WTC11 (cell line): Measurements from ENCODE around the gene MPHOSPH10. TPM values are rescaled to one million over a fixed set of nuclear protein-coding genes. Genes with fewer than 3 reads are reported as not detected.
"Not testable (repeated sequence)": the region's sequence is repeated elsewhere in the genome, so short reads cannot be mapped to it uniquely, and the experiment has no call there.

ENCODE experiments used
- ATAC-seq: fragments of 200-7000 bp; cut with Tn5 transposase; 2 replicates; pipeline ENCODE4 v1.10.0; 2021; ENCODE audit warnings: mild to moderate bottlenecking, moderate library complexity
- CTCF ChIA-PET: fragments of 300-600 bp; sonication (Branson Sonifier 250); formaldehyde crosslinking; loops from one replicate; lab custom pipeline; 2021; ENCODE audit warnings: antibody characterized with exemption; lab: Charles Lee
- POLR2A ChIA-PET: fragments of 350-600 bp; sonication (Branson Sonifier 250); formaldehyde crosslinking; loops from one replicate; lab custom pipeline; 2021; ENCODE audit warnings: antibody characterized with exemption; lab: Charles Lee
- DNase-seq: peaks from one replicate; pipeline ENCODE4 v3.0.0; 2021; ENCODE audit warnings: low spot score
- H3K27ac Mint-ChIP-seq: 2 replicates; pipeline ENCODE4 v1.8.0; 2021; ENCODE audit warnings: mixed read lengths
- H3K27me3 Mint-ChIP-seq: 2 replicates; pipeline ENCODE4 v1.8.0; 2021; ENCODE audit warnings: low read depth, mild to moderate bottlenecking, moderate library complexity, mixed read lengths
- H3K36me3 Mint-ChIP-seq: 2 replicates; pipeline ENCODE4 v1.8.0; 2021; ENCODE audit warnings: mixed read lengths
- H3K4me1 Mint-ChIP-seq: 2 replicates; pipeline ENCODE4 v1.8.0; 2022; ENCODE audit warnings: mixed read lengths
- H3K4me3 Mint-ChIP-seq: 2 replicates; pipeline ENCODE4 v1.8.0; 2021; ENCODE audit warnings: mild to moderate bottlenecking, moderate library complexity, mixed read lengths
- H3K9me3 Mint-ChIP-seq: 2 replicates; pipeline ENCODE4 v1.8.0; 2021; ENCODE audit warnings: mixed read lengths
- ATF3 ChIP-seq: sonication (generic); formaldehyde crosslinking; conservative IDR thresholded peaks from 2 replicates; pipeline ENCODE4 v1.8.1; 2022; ENCODE audit warnings: mild to moderate bottlenecking, missing genetic modification reagents
- ATF6 ChIP-seq: sonication (generic); formaldehyde crosslinking; IDR thresholded peaks from 2 replicates; pipeline ENCODE4 v1.8.1; 2023; ENCODE audit warnings: mild to moderate bottlenecking, missing genetic modification reagents
- GABPB1 ChIP-seq: sonication (generic); formaldehyde crosslinking; IDR thresholded peaks from 2 replicates; pipeline ENCODE4 v1.8.1; 2023; ENCODE audit warnings: mild to moderate bottlenecking, missing genetic modification reagents
- GRHL2 ChIP-seq: fragments of 250-450 bp; sonication (Bioruptor Pico); IDR thresholded peaks from 2 replicates; pipeline ENCODE4 v1.8.0; 2022; ENCODE audit warnings: mild to moderate bottlenecking, moderate library complexity; ENCODE audit not compliant: insufficient replicate concordance, severe bottlenecking
- JAZF1 ChIP-seq: fragments of 250-450 bp; sonication (Bioruptor Pico); IDR thresholded peaks from 2 replicates; pipeline ENCODE4 v1.9.0; 2021; ENCODE audit warnings: moderate library complexity, mild to moderate bottlenecking, inconsistent platforms
- MAX ChIP-seq: sonication (generic); formaldehyde crosslinking; IDR thresholded peaks from 2 replicates; pipeline ENCODE4 v1.8.0; 2022; ENCODE audit warnings: mild to moderate bottlenecking, missing genetic modification reagents
- MXD4 ChIP-seq: fragments of 250-450 bp; sonication (Bioruptor Pico); IDR thresholded peaks from 2 replicates; pipeline ENCODE4 v1.8.0; 2021; ENCODE audit warnings: mild to moderate bottlenecking, moderate library complexity, borderline replicate concordance
- NFATC4 ChIP-seq: fragments of 250-450 bp; sonication (Bioruptor Pico); IDR thresholded peaks from 2 replicates; pipeline ENCODE4 v1.9.0; 2021; ENCODE audit warnings: mild to moderate bottlenecking
- NFE2L1 ChIP-seq: sonication (generic); formaldehyde crosslinking; IDR thresholded peaks from 2 replicates; pipeline ENCODE4 v1.8.1; 2023; ENCODE audit warnings: missing genetic modification reagents
- RELA ChIP-seq: sonication (generic); formaldehyde crosslinking; IDR thresholded peaks from 2 replicates; pipeline ENCODE4 v1.8.1; 2022; ENCODE audit warnings: missing genetic modification reagents, mild to moderate bottlenecking, borderline replicate concordance
- SMAD3 ChIP-seq: sonication (generic); formaldehyde crosslinking; IDR thresholded peaks from 2 replicates; pipeline ENCODE4 v1.8.0; 2022; ENCODE audit warnings: missing genetic modification reagents, mild to moderate bottlenecking, borderline replicate concordance
- SP1 ChIP-seq: sonication (generic); formaldehyde crosslinking; conservative IDR thresholded peaks from 2 replicates; pipeline ENCODE4 v1.8.1; 2022; ENCODE audit warnings: missing genetic modification reagents
- TCF7 ChIP-seq: sonication (generic); formaldehyde crosslinking; IDR thresholded peaks from 2 replicates; pipeline ENCODE4 v1.8.0; 2022; ENCODE audit warnings: mild to moderate bottlenecking, low read depth, missing genetic modification reagents, moderate library complexity
- TP53 ChIP-seq: sonication (generic); formaldehyde crosslinking; IDR thresholded peaks from 2 replicates; pipeline ENCODE4 v1.8.1; 2023; ENCODE audit warnings: mild to moderate bottlenecking, missing genetic modification reagents
- ZBTB21 ChIP-seq: sonication (generic); formaldehyde crosslinking; IDR thresholded peaks from 2 replicates; pipeline ENCODE4 v1.8.1; 2023; ENCODE audit warnings: mild to moderate bottlenecking, missing genetic modification reagents, borderline replicate concordance
- ZMAT4 ChIP-seq: fragments of 250-450 bp; sonication (Bioruptor Pico); IDR thresholded peaks from 2 replicates; pipeline ENCODE4 v1.9.0; 2021; ENCODE audit warnings: mild to moderate bottlenecking
- ZNF138 ChIP-seq: sonication (generic); formaldehyde crosslinking; conservative IDR thresholded peaks from 2 replicates; pipeline ENCODE4 v1.8.1; 2022; ENCODE audit warnings: mild to moderate bottlenecking, moderate library complexity, missing genetic modification reagents
- ZNF396 ChIP-seq: fragments of 250-450 bp; sonication (Bioruptor Pico); IDR thresholded peaks from 2 replicates; pipeline ENCODE4 v1.8.0; 2021; ENCODE audit warnings: mild to moderate bottlenecking, moderate library complexity, borderline replicate concordance
- ZNF532 ChIP-seq: fragments of 250-450 bp; sonication (Bioruptor Pico); IDR thresholded peaks from 2 replicates; pipeline ENCODE4 v1.9.0; 2021; ENCODE audit warnings: mild to moderate bottlenecking, borderline replicate concordance
- total RNA-seq: library from RNA; stranded (reverse); gene quantifications from 3 replicates; pipeline ENCODE4 v1.2.3, GENCODE V29; 2021
- TF ChIP-seq, protein P1 (sequence below): sonication (generic); formaldehyde crosslinking; IDR thresholded peaks from 2 replicates; pipeline ENCODE4 v1.8.1; 2023; ENCODE audit warnings: mild to moderate bottlenecking, missing genetic modification reagents, moderate library complexity
- TF ChIP-seq, protein P2 (sequence below): sonication (generic); formaldehyde crosslinking; IDR thresholded peaks from 2 replicates; pipeline ENCODE4 v1.8.0; 2022; ENCODE audit warnings: mild to moderate bottlenecking, missing genetic modification reagents
- TF ChIP-seq, protein P3 (sequence below): sonication (generic); formaldehyde crosslinking; IDR thresholded peaks from 2 replicates; pipeline ENCODE4 v1.8.1; 2023; ENCODE audit warnings: mild to moderate bottlenecking, moderate library complexity, missing genetic modification reagents

Gene MPHOSPH10
- total RNA-seq, 1 experiment from 2014 or later, result 36.6 TPM

DNA sequence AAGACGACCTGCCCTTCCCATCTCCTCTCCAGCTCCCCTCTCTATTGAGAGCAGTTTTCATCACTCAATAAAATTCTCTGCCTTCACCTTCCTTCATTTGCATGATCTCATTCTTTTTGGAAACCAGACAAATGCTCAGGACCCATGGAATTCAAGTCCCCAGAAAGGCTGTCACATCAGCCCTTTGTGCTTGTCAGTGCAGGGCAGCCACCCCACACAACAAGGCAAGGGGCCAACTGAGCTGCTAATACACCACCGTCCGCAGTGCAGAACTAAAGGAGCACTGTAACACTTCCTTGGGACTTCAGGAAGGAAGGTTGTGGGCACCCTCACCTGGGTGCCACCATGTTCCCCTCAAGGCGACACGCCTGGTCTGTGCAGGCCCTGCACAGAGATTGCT, 26.6 kb upstream of the MPHOSPH10 start:
- Mint-ChIP-seq H3K27me3 (no peaks in the 10 kb centered on the region), H3K4me3 (no peak overlapping the region), H3K9me3 (peaks cover 13% of the 10 kb centered on the region), H3K36me3 (no peaks in the 10 kb centered on the region), H3K4me1 (peaks cover 28% of the 10 kb centered on the region), H3K27ac (peak overlapping the region; percentile 52; the same call in 1 of the 2 replicates)
- POLR2A ChIA-PET, result no interaction called here
- DNase-seq, result no peak
- no peak for TF ChIP-seq TCF7 (CRISPR knock-in tag)
- no peak for TF ChIP-seq NFATC4 (CRISPR knock-in tag)
- no peak for TF ChIP-seq GRHL2 (CRISPR knock-in tag)
- TF ChIP-seq, protein P1, sequence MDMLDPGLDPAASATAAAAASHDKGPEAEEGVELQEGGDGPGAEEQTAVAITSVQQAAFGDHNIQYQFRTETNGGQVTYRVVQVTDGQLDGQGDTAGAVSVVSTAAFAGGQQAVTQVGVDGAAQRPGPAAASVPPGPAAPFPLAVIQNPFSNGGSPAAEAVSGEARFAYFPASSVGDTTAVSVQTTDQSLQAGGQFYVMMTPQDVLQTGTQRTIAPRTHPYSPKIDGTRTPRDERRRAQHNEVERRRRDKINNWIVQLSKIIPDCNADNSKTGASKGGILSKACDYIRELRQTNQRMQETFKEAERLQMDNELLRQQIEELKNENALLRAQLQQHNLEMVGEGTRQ (CRISPR knock-in tag), result no peak
- TF ChIP-seq ATF3 (CRISPR knock-in tag), result no peak
- no peak for TF ChIP-seq NFE2L1 (CRISPR knock-in tag)
- TF ChIP-seq SMAD3 (CRISPR knock-in tag), result no peak
- no peak for TF ChIP-seq ZMAT4 (CRISPR knock-in tag)
- TF ChIP-seq ZNF396 (CRISPR knock-in tag), result no peak
- TF ChIP-seq ZNF532 (CRISPR knock-in tag), result no peak
- TF ChIP-seq JAZF1 (CRISPR knock-in tag), result no peak
- no peak for TF ChIP-seq ZBTB21 (CRISPR knock-in tag)
- no peak for TF ChIP-seq RELA (CRISPR knock-in tag)
- no peak for TF ChIP-seq ZNF138 (CRISPR knock-in tag)
- no peak for TF ChIP-seq MXD4 (CRISPR knock-in tag)
- no peak for ATAC-seq
- CTCF ChIA-PET, result interaction anchor here (1.0 to 5.9 kb wide), 4 partner anchors 34 to 119 kb away, joined by 3 to 56 read pairs (median 14); partner anchors contain the start of gene NAGK

- DNase-seq, ATAC-seq, H3K27me3 Mint-ChIP-seq, H3K4me3 Mint-ChIP-seq, H3K27ac Mint-ChIP-seq, H3K36me3 Mint-ChIP-seq, POLR2A ChIA-PET: not testable (repeated sequence)
- CTCF ChIA-PET, result interaction anchor here (0.7 to 1.6 kb wide), 3 partner anchors 8 to 158 kb away, joined by 3 to 7 read pairs (median 3); no protein-coding TSS in a partner anchor
- Mint-ChIP-seq H3K4me1 (peaks cover 20% of the 10 kb centered on the region), H3K9me3 (peaks cover 13% of the 10 kb centered on the region)
These were observed 24.0 kb upstream of the MPHOSPH10 start for GRCh38 chr2:71106463-71106862.

DNA sequence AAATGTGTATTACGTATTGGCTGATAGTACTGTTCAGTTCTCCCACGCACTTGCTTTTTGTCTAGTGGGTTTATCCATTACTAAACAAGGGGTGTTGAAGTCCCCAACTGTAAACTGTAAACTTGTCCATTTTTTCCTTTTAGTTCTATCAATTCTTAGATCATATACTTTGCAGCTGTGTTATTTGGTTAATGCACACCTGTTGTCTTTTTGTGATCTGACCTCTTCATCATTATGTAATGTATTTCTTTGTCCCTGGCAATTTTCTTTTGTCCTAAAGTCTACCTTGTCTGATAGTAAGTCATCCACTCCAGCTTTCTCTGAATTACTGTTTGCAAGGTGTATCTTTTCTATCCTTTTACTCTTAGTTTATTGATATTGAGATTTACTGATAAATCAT, 22.3 kb upstream of the MPHOSPH10 start:
- Mint-ChIP-seq H3K4me1 (peaks cover 12% of the 10 kb centered on the region), H3K9me3 (peaks cover 10% of the 10 kb centered on the region), H3K4me3 (no peak overlapping the region), H3K27ac (no peak overlapping the region; the same call in 1 of the 2 replicates), H3K27me3 (no peaks in the 10 kb centered on the region), H3K36me3 (peaks cover 7% of the 10 kb centered on the region)
- DNase-seq (no peak), ATAC-seq (no peak)
- ChIA-PET POLR2A (no interaction called here), CTCF (no interaction called here)
- TF ChIP-seq SP1, result no peak
- no peak for TF ChIP-seq NFATC4 (CRISPR knock-in tag)
- TF ChIP-seq MAX (CRISPR knock-in tag), result no peak
- TF ChIP-seq, protein P2, sequence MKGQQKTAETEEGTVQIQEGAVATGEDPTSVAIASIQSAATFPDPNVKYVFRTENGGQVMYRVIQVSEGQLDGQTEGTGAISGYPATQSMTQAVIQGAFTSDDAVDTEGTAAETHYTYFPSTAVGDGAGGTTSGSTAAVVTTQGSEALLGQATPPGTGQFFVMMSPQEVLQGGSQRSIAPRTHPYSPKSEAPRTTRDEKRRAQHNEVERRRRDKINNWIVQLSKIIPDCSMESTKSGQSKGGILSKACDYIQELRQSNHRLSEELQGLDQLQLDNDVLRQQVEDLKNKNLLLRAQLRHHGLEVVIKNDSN (CRISPR knock-in tag), result no peak
- TF ChIP-seq GABPB1 (CRISPR knock-in tag), result no peak
- TF ChIP-seq, protein P3, sequence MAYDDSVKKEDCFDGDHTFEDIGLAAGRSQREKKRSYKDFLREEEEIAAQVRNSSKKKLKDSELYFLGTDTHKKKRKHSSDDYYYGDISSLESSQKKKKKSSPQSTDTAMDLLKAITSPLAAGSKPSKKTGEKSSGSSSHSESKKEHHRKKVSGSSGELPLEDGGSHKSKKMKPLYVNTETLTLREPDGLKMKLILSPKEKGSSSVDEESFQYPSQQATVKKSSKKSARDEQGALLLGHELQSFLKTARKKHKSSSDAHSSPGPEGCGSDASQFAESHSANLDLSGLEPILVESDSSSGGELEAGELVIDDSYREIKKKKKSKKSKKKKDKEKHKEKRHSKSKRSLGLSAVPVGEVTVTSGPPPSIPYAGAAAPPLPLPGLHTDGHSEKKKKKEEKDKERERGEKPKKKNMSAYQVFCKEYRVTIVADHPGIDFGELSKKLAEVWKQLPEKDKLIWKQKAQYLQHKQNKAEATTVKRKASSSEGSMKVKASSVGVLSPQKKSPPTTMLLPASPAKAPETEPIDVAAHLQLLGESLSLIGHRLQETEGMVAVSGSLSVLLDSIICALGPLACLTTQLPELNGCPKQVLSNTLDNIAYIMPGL (CRISPR knock-in tag), result no peak
- no peak for TF ChIP-seq ATF6
- TF ChIP-seq GRHL2 (CRISPR knock-in tag), result no peak
- no peak for TF ChIP-seq TP53 (CRISPR knock-in tag)
